IPS-18c (cell line): ENCODE results near the gene SYNC.
"Not testable (repeated sequence)": the region's sequence is repeated elsewhere in the genome, so short reads cannot be mapped to it uniquely, and the experiment has no call there.

Experiments
- H3K4me3 ChIP-seq: 2 replicates; pipeline ENCODE4 v1.7.0; 2013; ENCODE audit warnings: low read depth, mild to moderate bottlenecking, low read length, moderate library complexity; ENCODE audit not compliant: insufficient read depth
- H3K9me3 ChIP-seq: one replicate; pipeline ENCODE4 v1.6.1; 2013; ENCODE audit warnings: mild to moderate bottlenecking, low read length, moderate library complexity; ENCODE audit not compliant: control insufficient read depth, insufficient read depth

The SYNC gene

DNA sequence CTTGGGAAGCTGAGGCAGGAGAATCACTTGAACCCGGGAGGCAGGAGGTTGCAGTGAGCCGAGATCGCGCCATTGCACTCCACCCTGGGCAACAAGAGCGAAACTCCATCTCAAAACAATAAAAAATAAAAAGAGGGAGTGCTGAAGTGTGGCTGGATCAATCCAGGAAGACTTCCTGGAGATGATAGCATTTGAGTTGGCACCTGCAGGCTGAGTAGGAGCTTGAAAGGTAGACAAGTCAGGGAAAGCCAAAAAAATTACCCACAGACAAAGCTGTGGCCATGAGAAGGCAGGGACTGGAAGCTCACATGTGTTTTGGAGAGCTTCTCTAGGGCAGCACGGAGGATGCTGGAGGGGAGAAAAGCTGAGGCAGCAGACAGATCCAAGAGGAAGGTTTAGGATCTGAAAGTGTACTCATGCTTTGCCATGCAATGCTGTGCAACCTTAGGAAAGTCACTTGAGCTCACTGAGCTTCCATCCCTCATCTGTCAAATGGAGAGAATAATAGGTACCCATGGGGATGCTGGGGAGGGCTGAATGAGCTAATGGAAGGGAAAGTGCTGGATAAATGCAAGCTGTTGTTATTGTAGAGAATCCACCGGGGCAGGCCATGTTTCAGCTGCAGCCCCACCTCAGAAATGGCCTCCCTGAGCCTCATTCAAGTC is 26.0 kb upstream of the SYNC start:
- peaks cover 2% of the 10 kb centered on the region for H3K9me3 ChIP-seq

GRCh38 chr1:32727876-32728275 is 25.3 kb upstream of the SYNC start:
- Histone ChIP-seq H3K9me3 (peaks cover 2% of the 10 kb centered on the region), H3K4me3 (no peak overlapping the region)

More for the DNA sequence above, 26.0 kb upstream of the SYNC start:
- H3K4me3 ChIP-seq = no peak overlapping the region

- Histone ChIP-seq H3K9me3 (peaks cover 2% of the 10 kb centered on the region), H3K4me3 (no peak overlapping the region)
Observed at GRCh38 chr1:32725615-32725982, 23.0 kb upstream of the SYNC start.

DNA sequence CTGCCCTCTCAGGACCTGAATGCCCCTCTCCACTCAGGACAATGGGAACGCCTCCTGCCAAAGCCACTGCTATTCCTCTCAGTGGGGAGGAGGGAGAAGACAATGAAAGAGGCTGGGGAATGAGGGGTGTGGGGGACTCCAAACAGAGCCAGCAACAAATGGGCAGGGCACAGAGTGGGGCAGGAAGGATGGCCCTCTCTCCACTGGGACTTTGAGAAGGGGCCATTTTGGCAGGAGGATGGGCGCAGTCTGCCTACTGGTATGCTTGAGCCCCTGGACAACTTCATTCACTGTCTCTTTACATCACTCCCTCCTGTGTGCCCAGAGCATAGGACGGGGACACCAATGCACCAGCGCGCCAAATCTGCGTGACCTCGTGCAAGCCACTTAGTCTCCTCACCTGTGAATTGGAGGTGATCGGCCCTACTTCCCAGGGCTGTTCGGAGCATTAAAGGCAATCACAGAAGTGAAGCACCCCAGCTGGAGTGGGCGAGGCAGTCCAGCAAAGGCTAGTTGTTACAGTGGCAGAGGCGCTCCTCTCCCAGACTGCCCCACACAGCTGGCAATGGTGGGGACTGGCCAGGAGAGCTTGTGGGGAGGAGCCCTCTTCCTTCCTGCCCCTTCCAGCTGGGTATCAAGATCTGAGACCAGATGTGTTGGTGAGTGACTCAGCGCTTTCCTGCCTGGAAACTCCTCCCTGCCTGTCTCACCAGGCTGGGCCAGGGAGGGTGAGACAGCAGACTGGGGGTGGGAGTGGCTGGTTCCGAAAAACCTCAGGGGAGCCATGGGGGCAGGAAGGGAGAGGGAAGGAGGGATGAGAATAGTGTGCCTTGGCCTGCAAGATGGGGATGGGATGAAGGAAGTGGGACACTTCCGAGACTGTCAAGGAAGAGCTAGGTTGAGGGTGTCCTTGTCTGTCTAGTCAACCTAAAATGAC is 22.4 kb upstream of the SYNC start:
- peaks cover 2% of the 10 kb centered on the region for H3K9me3 ChIP-seq
- no peak overlapping the region; the same call in 1 of the 2 replicates for H3K4me3 ChIP-seq

GRCh38 chr1:32719681-32720275 is 17.2 kb upstream of the SYNC start:
- Histone ChIP-seq H3K9me3 (no peaks in the 10 kb centered on the region), H3K4me3 (no peak overlapping the region)

DNA sequence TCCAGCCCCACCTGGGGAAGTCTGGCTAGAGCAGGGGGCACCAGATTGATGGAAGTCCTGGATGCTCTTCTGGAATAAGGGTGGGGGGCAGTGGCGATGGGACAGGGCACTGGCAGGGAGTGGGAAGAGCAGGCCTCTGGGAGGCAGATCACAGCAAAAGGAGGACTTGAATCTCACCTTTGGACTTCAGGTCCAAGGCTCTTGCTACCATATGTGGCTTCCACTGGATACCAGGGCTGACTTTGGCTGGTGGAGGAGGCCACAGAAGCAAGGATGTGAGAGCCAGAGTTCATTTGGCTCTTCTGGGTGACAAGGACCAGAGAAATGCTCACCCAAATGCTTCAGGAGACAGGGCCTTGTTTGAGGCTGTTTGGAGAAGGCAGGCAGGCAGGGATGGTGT is 16.0 kb upstream of the SYNC start:
- no peak overlapping the region for H3K4me3 ChIP-seq
- no peaks in the 10 kb centered on the region for H3K9me3 ChIP-seq

GRCh38 chr1:32718036-32718435 is 15.5 kb upstream of the SYNC start:
- no peak overlapping the region for H3K4me3 ChIP-seq
- no peaks in the 10 kb centered on the region for H3K9me3 ChIP-seq

GRCh38 chr1:32717503-32717902 is 14.9 kb upstream of the SYNC start:
- H3K9me3 ChIP-seq = no peaks in the 10 kb centered on the region
- no peak overlapping the region for H3K4me3 ChIP-seq

DNA sequence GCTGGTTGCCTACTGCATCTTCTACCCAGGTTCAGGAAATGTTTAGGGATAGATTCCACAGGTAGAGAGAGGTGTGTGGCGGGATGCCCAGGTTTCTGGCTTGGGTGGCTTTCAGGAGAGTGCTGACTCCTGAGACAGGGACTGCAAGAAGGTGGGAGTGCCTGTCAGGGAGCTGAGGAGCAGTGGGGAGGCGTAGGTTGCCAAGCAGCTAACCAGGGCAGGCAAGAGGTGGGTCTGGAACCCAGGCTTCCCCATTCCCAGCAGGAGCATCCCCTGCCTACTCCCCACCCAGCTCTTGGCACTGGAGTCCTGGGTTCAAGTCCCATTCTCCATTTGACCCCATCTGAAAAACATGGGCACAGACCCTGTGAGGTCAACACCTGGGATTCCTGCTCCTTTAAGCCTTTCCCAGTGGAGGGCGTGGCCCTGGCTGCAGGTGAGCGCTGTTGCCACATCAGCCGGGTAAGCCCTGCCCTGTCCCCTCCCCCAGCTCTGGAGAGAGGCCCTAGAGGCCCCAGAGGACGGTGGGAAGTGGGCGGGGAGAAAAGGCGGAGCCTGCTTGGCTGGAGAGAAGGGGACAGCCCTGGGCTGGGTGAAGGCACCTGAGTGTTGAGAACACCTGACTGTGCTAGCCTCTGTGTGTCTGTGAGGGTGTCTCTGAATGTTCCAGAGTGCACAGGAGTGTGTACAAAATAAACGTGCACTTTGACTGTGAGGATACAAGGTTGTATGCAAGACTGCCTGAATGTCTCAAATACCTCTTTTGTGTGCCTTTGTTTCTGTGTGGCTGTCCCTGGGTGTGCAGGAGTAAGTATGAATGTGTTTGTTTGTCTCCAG is 14.0 kb upstream of the SYNC start:
- Histone ChIP-seq H3K9me3 (no peaks in the 10 kb centered on the region), H3K4me3 (peak overlapping the region; percentile 16; the same call in 1 of the 2 replicates)

DNA sequence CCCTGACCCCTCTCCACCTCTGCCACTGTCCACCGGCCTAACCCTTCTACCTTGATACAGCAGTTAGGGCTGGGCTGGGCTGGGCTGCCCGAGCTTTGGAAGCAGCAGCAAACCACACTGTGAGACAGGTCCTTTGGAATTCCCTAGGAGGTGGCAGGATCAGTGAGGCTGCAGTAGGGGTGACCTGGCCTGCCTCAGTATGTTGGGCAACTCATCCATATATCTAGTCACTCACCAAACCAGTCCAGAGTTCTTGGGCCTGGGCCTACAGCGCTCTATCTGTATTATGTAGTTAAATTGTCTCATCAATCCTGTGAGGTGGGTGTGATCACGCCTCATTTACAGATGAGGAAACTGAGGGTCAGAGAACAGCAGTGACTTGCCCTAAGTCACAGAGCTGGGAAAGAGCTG is 13.3 kb upstream of the SYNC start:
- H3K9me3 ChIP-seq = no peaks in the 10 kb centered on the region
- no peak overlapping the region for H3K4me3 ChIP-seq

GRCh38 chr1:32714277-32714676 is 11.7 kb upstream of the SYNC start:
- no peak overlapping the region for H3K4me3 ChIP-seq
- no peaks in the 10 kb centered on the region for H3K9me3 ChIP-seq

DNA sequence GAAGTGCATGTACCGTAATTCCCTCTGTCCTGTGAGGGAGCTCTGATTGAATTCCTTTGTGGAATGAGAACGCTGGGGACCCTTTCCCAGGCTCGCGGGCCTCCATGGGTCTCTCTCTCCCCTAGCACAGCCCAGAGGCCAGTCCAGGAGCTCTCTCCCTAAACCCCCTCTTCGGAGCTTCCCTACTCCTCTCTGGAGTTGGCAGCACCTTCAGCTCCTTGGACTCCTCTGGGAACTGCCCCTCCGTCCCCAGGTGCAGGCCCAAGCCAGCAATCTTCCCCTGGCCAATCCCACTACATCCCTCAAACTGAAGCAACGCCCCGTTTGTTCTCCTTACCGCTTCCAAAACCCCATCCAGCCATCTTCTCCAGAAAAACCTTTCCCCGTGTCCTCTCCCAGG is 10.5 kb upstream of the SYNC start:
- Histone ChIP-seq H3K9me3 (no peaks in the 10 kb centered on the region), H3K4me3 (no peak overlapping the region)

DNA sequence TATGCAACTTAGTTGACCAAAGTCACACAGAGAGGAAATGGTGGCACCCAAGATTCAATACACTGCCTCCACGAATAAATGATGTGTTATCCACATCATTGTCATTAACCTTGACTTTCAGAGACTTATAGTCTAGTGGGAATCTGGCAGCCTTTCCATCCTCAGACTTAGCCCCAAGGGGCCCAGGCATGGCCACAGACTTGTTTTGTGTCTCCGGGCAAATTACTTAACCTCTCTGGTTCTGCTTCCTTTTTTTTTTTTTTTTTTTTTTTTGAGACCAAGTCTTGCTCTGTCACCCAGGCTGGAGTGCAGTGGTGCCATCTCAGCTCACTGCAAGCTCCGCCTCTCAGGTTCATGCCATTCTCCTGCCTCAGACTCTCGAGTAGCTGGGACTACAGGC is 8.7 kb upstream of the SYNC start:
- not testable (repeated sequence) for H3K9me3 ChIP-seq, H3K4me3 ChIP-seq

- no peak overlapping the region for H3K4me3 ChIP-seq
Observed at GRCh38 chr1:32709476-32709875, 6.9 kb upstream of the SYNC start.

DNA sequence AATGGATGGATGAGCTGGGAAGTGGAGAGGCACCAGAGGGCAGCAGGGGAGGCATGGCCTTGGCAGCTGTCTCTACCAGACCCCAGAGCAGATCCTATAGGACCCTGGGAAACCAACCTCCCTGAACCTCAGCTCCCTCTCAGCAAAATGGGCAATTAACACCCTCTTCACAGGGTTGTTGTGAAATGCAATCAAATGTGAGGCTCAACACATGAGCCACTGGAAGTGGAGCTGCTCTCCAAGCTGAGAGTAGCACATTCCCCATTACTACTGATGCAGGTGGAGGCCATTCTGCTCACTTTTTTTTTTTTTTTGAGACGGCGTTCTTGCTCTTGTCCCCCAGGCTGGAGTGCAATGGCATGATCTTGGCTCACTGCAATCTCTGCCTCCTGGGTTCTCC is 6.5 kb upstream of the SYNC start:
- H3K9me3 ChIP-seq = no peaks in the 10 kb centered on the region
- H3K4me3 ChIP-seq = no peak overlapping the region

More at GRCh38 chr1:32709476-32709875, 6.9 kb upstream of the SYNC start:
- H3K9me3 ChIP-seq = no peaks in the 10 kb centered on the region

DNA sequence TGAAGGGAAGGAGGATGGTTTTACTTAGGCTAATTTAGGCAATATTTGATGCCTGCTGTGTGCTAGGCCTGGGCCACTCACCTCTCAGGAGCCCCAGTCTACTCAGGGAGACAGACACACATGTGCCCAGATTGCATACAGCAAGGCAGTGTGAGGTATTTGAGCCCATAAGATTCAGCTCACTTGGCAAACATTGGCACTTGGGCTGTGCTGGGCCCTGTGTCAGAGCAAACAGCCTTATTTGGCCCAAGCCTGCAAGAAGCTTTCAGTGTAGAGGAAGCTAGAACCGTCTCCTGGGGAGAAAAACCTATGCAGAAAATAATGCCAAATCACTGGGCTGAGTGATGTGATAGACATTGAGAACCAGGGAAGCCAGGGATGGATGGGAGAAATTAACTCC is 3.9 kb upstream of the SYNC start:
- no peak overlapping the region for H3K4me3 ChIP-seq
- no peaks in the 10 kb centered on the region for H3K9me3 ChIP-seq

DNA sequence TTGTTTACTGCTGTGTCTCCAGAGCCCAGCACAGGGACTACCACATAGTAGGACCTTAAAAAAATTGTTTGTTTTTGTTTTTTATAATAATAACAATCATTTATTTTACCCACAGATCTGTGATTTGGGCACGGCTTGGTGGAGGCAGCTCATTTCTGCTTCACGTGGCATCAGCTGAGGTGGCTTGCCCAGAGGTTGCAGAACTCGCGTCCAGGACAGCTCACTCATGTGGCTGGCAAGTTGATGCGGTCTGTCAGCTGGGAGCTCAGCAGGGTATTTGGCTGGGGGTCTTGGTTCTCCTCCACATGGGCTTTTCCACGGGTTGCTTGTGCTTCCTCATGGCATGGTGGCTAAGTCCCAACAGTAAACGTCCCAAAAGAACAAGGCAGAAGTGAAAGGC is 2.9 kb upstream of the SYNC start:
- H3K9me3 ChIP-seq = no peaks in the 10 kb centered on the region
- H3K4me3 ChIP-seq = no peak overlapping the region
